Thyroid gland (tissue), 4 donors: Measurements from ENCODE around the gene HDAC9. TPM values are rescaled to one million over a fixed set of nuclear protein-coding genes. Genes with fewer than 3 reads are reported as not detected.

ENCODE experiments used
- DNase-seq, 2 donors: peaks; one replicate each; pipeline ENCODE4 v3.0.0-alpha.2; 2019
- H3K27ac ChIP-seq, 3 donors: fragments of 200-600 bp; sonication (generic); 1 replicate in 2 of 3; 2 replicates in 1 of 3; pipeline ENCODE4 v1.5.1; 2016 to 2019; ENCODE audit warnings: mild to moderate bottlenecking in 1 of 3, moderate library complexity in 1 of 3
- H3K27me3 ChIP-seq: fragments of 200-600 bp; sonication (generic); one replicate; pipeline ENCODE4 v1.5.1; 2019
- H3K36me3 ChIP-seq, 2 donors: fragments of 200-600 bp; sonication (generic); one replicate each; pipeline ENCODE4 v1.5.1; 2016 to 2019
- H3K4me1 ChIP-seq, 2 donors: fragments of 200-600 bp; sonication (generic); one replicate each; pipeline ENCODE4 v1.5.1; 2017 to 2019
- H3K4me3 ChIP-seq, 3 donors: fragments of 200-600 bp; sonication (generic); replicated peaks in 1 of 3; 1 replicate in 2 of 3; 2 replicates in 1 of 3; pipeline ENCODE4 v1.5.1; 2016; ENCODE audit warnings: mild to moderate bottlenecking in 1 of 3
- H3K9me3 ChIP-seq: fragments of 200-600 bp; sonication (generic); one replicate; pipeline ENCODE4 v1.5.1; 2017
- POLR2A ChIP-seq, 2 donors: fragments of 450-650 bp; IDR thresholded peaks; one replicate each; pipeline ENCODE4 v1.6.1; 2017; ENCODE audit warnings: antibody characterized with exemption in 2 of 2, mild to moderate bottlenecking in 2 of 2, moderate library complexity in 1 of 2
- WGBS, 2 donors: methylation state at CpG; one replicate each; pipeline ENCODE4 v1.1.5; 2017; 5-methylcytosine and 5-hydroxymethylcytosine counted together
- intact Hi-C: fragments of 100-400 bp; cut with DNase I; formaldehyde crosslinking; loops from one replicate; pipeline ENCODE4 v1.15.1; 2023
- total RNA-seq, 4 donors: library from RNA; depleted of rRNA; stranded (reverse); fragments of >200 nt; gene quantifications; one replicate each; pipeline ENCODE4 v1.2.3, GENCODE V29; 2016
- TF ChIP-seq, protein P1 (sequence below), 6 experiments: fragments of 200-600 bp in 3 of 6; fragments of 450-650 bp in 3 of 6; sonication (generic) in 3 of 6; IDR thresholded peaks; one replicate each; pipeline ENCODE4 v1.5.1; 2016 to 2019; ENCODE audit warnings: antibody characterized with exemption in 6 of 6, mild to moderate bottlenecking in 2 of 6, inconsistent platforms in 1 of 6, moderate library complexity in 1 of 6

Gene HDAC9
- total RNA-seq, 4 donors from 2014 or later = 5.4 to 28.2 (median 7.2) TPM

DNA sequence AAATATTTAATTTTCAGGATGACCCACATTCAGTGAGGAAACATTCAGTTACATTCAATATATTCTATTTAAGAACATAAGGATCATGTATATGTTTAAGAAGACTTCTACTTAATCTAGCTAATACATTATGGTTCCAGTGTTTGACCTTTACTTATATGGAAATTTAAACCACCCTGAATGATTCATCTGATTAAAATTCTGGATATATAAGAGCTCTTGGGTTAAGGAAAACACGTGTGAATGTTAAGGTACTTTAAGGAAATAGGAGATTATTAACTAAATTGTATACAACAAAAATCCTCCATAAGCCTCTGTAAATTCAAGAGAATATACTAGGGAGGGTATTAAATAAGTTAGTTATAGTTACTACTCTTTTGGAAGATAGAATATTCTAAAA, 40.9 kb downstream of the HDAC9 start:
- Histone ChIP-seq H3K36me3 (no peaks in the 10 kb centered on the region), H3K9me3 (no peaks in the 10 kb centered on the region), H3K27me3 (no peaks in the 10 kb centered on the region), H3K27ac (no peak overlapping the region), H3K4me1 (peaks cover 3 to 10% of the 10 kb centered on the region in 2 donors), H3K4me3 (no peak overlapping the region)
- 81 to 91% methylated on average over 1 of the region's 1 CpG for WGBS, 2 donors
- TF ChIP-seq, protein P1, sequence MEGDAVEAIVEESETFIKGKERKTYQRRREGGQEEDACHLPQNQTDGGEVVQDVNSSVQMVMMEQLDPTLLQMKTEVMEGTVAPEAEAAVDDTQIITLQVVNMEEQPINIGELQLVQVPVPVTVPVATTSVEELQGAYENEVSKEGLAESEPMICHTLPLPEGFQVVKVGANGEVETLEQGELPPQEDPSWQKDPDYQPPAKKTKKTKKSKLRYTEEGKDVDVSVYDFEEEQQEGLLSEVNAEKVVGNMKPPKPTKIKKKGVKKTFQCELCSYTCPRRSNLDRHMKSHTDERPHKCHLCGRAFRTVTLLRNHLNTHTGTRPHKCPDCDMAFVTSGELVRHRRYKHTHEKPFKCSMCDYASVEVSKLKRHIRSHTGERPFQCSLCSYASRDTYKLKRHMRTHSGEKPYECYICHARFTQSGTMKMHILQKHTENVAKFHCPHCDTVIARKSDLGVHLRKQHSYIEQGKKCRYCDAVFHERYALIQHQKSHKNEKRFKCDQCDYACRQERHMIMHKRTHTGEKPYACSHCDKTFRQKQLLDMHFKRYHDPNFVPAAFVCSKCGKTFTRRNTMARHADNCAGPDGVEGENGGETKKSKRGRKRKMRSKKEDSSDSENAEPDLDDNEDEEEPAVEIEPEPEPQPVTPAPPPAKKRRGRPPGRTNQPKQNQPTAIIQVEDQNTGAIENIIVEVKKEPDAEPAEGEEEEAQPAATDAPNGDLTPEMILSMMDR (IDR thresholded peaks at IDR 0.05) = no peak
- TF ChIP-seq POLR2A (IDR thresholded peaks at IDR 0.05) = no peak
- no peak for DNase-seq
- intact Hi-C loops = no loop called here

- TF ChIP-seq POLR2A (IDR thresholded peaks at IDR 0.05) = no peak
- TF ChIP-seq, protein P1 (IDR thresholded peaks at IDR 0.05) = no peak
- Histone ChIP-seq H3K36me3 (no peaks in the 10 kb centered on the region), H3K27me3 (no peaks in the 10 kb centered on the region), H3K4me3 (no peak overlapping the region), H3K9me3 (no peaks in the 10 kb centered on the region), H3K27ac (no peak overlapping the region), H3K4me1 (peaks cover 6 to 16% of the 10 kb centered on the region in 2 donors)
- DNase-seq = no peak
- intact Hi-C loops = no loop called here
Measured at GRCh38 chr7:18538554-18539250, 43.2 kb downstream of the HDAC9 start.

GRCh38 chr7:18540396-18540795, 44.8 kb downstream of the HDAC9 start:
- 95 to 97% methylated on average over 1 of the region's 1 CpG for WGBS, 2 donors
- DNase-seq = no peak
- Histone ChIP-seq H3K27me3 (no peaks in the 10 kb centered on the region), H3K36me3 (no peaks in the 10 kb centered on the region), H3K9me3 (no peaks in the 10 kb centered on the region), H3K4me3 (no peak overlapping the region), H3K4me1 (peaks cover 6 to 16% of the 10 kb centered on the region in 2 donors), H3K27ac (peak overlapping the region in 1 of 3 donors; percentile 39)
- no peak for TF ChIP-seq POLR2A (IDR thresholded peaks at IDR 0.05)
- TF ChIP-seq, protein P1 (IDR thresholded peaks at IDR 0.05) = no peak
- intact Hi-C loops = no loop called here

DNA sequence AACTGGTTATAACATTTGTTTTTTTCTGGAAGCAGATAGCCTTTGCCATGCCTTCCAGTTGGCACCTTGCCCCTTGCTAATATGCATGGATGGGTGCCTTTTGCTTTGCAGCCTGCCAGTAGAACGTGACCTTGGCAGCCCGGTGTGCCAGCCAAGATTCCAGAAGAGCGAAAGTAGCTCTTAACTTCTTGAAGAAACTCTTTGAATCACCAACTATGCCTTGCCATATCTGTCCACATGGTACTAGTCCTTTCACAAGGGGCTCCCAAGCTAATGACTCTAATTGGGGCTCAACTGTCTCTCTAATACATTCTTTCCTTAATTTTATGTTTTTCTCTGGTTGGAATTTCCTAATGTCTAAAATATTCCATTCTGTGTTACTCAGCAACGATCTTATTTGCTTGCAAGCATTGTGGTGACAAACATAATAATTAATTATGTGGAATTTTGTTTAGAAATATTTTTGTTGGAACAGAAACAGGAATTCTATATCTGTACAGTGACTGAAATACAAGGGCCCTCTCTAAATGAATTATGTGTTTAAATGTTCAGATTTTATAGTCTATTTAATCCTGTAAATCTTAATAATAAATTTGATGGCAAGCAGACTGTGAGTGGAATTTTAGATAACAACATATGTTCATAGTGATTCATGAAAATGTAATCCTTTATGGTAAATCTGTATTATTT, 45.8 kb downstream of the HDAC9 start:
- Histone ChIP-seq H3K9me3 (no peaks in the 10 kb centered on the region), H3K4me1 (peaks cover 6 to 16% of the 10 kb centered on the region in 2 donors), H3K27me3 (no peaks in the 10 kb centered on the region), H3K36me3 (no peaks in the 10 kb centered on the region), H3K4me3 (no peak overlapping the region), H3K27ac (peak overlapping the region; percentile 61 to 80 (median 73))
- no peak for TF ChIP-seq POLR2A (IDR thresholded peaks at IDR 0.05)
- TF ChIP-seq, protein P1 (IDR thresholded peaks at IDR 0.05) = no peak
- 20 to 23% methylated on average over 4 of the region's 4 CpGs for WGBS, 2 donors
- peak; percentile 95 to 97 for DNase-seq
- intact Hi-C loops = no loop called here

DNA sequence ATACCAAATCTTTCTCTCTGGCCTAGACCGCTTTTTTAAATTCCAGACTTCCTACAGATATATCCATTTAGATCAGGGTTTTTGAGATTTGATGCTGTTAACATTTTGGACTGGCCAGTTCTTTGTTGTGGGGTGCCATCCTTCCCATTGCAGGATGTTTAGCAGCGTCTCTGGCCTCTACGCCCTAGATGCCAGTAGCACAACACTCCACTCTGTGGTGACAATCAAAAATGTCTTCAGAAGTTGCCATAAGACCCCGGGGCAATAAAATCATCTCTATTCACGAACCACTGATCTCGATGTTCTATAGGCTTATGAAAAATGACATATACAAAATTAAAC, 46.3 kb downstream of the HDAC9 start:
- Histone ChIP-seq H3K36me3 (no peaks in the 10 kb centered on the region), H3K27me3 (no peaks in the 10 kb centered on the region), H3K9me3 (no peaks in the 10 kb centered on the region), H3K4me1 (peaks cover 6 to 16% of the 10 kb centered on the region in 2 donors), H3K4me3 (no peak overlapping the region), H3K27ac (peak overlapping the region; percentile 61 to 80 (median 73))
- intact Hi-C loops = no loop called here
- TF ChIP-seq, protein P1 (IDR thresholded peaks at IDR 0.05) = no peak
- no peak for TF ChIP-seq POLR2A (IDR thresholded peaks at IDR 0.05)
- DNase-seq = no peak
- WGBS, 2 donors = 91 to 95% methylated on average over 6 of the region's 6 CpGs
